Suprapubic skin (tissue), 4 donors: ENCODE data around the gene DSP.

Source experiments
- CTCF ChIP-seq, 2 donors: fragments of 200-600 bp in 1 of 2; fragments of 450-650 bp in 1 of 2; sonication (generic) in 1 of 2; IDR thresholded peaks; one replicate each; pipeline ENCODE4 v1.5.1; 2016 to 2019; ENCODE audit warnings: antibody characterized with exemption in 2 of 2, mild to moderate bottlenecking in 1 of 2, moderate library complexity in 1 of 2
- EP300 ChIP-seq: sonication (generic); formaldehyde crosslinking; IDR thresholded peaks from one replicate; pipeline ENCODE4 v1.6.1; 2017; ENCODE audit warnings: antibody characterized with exemption
- POLR2AphosphoS5 ChIP-seq, 3 donors: sonication (generic); formaldehyde crosslinking; IDR thresholded peaks; one replicate each; pipeline ENCODE4 v1.6.1; 2017; ENCODE audit warnings: antibody characterized with exemption in 3 of 3

- no peak for TF ChIP-seq EP300
- no peak for TF ChIP-seq CTCF (IDR thresholded peaks at IDR 0.05)
- no peak for TF ChIP-seq POLR2AphosphoS5 (IDR thresholded peaks at IDR 0.05)
Observed at GRCh38 chr6:7574500-7574899, 33.0 kb downstream of the DSP start.
